GM23338 (cell line): ENCODE measurements around the gene KCNMA1.

ENCODE experiments used
- CREB1 ChIP-seq: fragments of 250-450 bp; sonication (Bioruptor Pico); IDR thresholded peaks from 2 replicates; pipeline ENCODE4 v1.5.0; 2020; ENCODE audit warnings: low read depth, mild to moderate bottlenecking, moderate library complexity
- EZH2 ChIP-seq: fragments of 200-600 bp; sonication (generic); IDR thresholded peaks from one replicate; pipeline ENCODE4 v1.8.0; 2017; ENCODE audit warnings: antibody characterized with exemption, mild to moderate bottlenecking, low read depth; ENCODE audit not compliant: unreplicated experiment
- EZH2phosphoT487 ChIP-seq: fragments of 200-600 bp; sonication (generic); IDR thresholded peaks from one replicate; pipeline ENCODE4 v1.8.1; 2018; ENCODE audit warnings: antibody characterized with exemption; ENCODE audit not compliant: unreplicated experiment
- POLR2AphosphoS5 ChIP-seq: IDR thresholded peaks from 2 replicates; pipeline ENCODE4 v1.6.1; 2016; ENCODE audit warnings: antibody characterized with exemption, low read depth
- STAT1 ChIP-seq: IDR thresholded peaks from one replicate; pipeline ENCODE4 v1.6.1; 2016; ENCODE audit warnings: antibody characterized with exemption; ENCODE audit not compliant: unreplicated experiment
- ZNF114 ChIP-seq: fragments of 250-450 bp; sonication (Bioruptor Pico); IDR thresholded peaks from 2 replicates; pipeline ENCODE4 v1.5.0; 2020; ENCODE audit warnings: mild to moderate bottlenecking, moderate library complexity
- ZNF331 ChIP-seq: fragments of 250-450 bp; sonication (Bioruptor Pico); IDR thresholded peaks from 2 replicates; pipeline ENCODE4 v1.5.0; 2020; ENCODE audit warnings: low read depth, mild to moderate bottlenecking, moderate library complexity
- TF ChIP-seq, protein P1 (sequence below), 2 experiments: fragments of 200-600 bp in 1 of 2; sonication (generic) in 1 of 2; conservative IDR thresholded peaks; 2 replicates each; pipeline versions ENCODE4 v1.5.1 to v1.6.1; 2016 to 2017; ENCODE audit warnings: antibody characterized with exemption in 2 of 2, low read depth in 2 of 2, mild to moderate bottlenecking in 2 of 2, moderate library complexity in 1 of 2
- TF ChIP-seq, protein P2 (sequence below): IDR thresholded peaks from one replicate; pipeline ENCODE4 v1.6.1; 2018; ENCODE audit warnings: antibody characterized with exemption; ENCODE audit not compliant: unreplicated experiment
- TF ChIP-seq, protein P3 (sequence below): fragments of 250-450 bp; sonication (Bioruptor Pico); IDR thresholded peaks from 2 replicates; pipeline ENCODE4 v1.5.0; 2020; ENCODE audit warnings: mild to moderate bottlenecking, moderate library complexity
- TF ChIP-seq, protein P4 (sequence below): IDR thresholded peaks from 2 replicates; pipeline ENCODE4 v1.6.1; 2016; ENCODE audit warnings: antibody characterized with exemption

DNA sequence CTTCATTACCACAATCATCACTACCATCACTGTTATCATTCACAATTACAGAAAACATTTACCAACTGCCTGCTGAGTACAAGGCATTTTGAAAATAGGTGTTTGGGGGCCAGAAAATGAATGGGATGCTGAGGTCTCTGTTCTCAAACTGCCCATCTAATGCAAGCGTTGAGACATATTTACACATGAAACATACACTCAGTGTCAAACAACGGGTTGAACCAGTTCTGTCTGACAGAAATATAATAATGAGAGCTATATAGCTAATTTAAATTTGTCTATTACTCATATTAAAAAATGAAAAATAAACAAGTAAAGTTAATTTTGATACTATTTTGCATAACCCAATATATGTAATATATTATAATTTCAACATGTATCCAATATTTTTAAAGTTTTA, 303.1 kb downstream of the KCNMA1 start:
- TF ChIP-seq, protein P1, sequence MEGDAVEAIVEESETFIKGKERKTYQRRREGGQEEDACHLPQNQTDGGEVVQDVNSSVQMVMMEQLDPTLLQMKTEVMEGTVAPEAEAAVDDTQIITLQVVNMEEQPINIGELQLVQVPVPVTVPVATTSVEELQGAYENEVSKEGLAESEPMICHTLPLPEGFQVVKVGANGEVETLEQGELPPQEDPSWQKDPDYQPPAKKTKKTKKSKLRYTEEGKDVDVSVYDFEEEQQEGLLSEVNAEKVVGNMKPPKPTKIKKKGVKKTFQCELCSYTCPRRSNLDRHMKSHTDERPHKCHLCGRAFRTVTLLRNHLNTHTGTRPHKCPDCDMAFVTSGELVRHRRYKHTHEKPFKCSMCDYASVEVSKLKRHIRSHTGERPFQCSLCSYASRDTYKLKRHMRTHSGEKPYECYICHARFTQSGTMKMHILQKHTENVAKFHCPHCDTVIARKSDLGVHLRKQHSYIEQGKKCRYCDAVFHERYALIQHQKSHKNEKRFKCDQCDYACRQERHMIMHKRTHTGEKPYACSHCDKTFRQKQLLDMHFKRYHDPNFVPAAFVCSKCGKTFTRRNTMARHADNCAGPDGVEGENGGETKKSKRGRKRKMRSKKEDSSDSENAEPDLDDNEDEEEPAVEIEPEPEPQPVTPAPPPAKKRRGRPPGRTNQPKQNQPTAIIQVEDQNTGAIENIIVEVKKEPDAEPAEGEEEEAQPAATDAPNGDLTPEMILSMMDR (conservative IDR thresholded peaks at IDR 0.05; ENCODE audit: low read depth in 2 of 2), result no peak
- no peak for TF ChIP-seq EZH2phosphoT487
- TF ChIP-seq STAT1, result no peak
- TF ChIP-seq POLR2AphosphoS5, result no peak
- no peak for TF ChIP-seq ZNF114 (CRISPR knock-in tag)
- no peak for TF ChIP-seq CREB1 (CRISPR knock-in tag)
- TF ChIP-seq, protein P2, sequence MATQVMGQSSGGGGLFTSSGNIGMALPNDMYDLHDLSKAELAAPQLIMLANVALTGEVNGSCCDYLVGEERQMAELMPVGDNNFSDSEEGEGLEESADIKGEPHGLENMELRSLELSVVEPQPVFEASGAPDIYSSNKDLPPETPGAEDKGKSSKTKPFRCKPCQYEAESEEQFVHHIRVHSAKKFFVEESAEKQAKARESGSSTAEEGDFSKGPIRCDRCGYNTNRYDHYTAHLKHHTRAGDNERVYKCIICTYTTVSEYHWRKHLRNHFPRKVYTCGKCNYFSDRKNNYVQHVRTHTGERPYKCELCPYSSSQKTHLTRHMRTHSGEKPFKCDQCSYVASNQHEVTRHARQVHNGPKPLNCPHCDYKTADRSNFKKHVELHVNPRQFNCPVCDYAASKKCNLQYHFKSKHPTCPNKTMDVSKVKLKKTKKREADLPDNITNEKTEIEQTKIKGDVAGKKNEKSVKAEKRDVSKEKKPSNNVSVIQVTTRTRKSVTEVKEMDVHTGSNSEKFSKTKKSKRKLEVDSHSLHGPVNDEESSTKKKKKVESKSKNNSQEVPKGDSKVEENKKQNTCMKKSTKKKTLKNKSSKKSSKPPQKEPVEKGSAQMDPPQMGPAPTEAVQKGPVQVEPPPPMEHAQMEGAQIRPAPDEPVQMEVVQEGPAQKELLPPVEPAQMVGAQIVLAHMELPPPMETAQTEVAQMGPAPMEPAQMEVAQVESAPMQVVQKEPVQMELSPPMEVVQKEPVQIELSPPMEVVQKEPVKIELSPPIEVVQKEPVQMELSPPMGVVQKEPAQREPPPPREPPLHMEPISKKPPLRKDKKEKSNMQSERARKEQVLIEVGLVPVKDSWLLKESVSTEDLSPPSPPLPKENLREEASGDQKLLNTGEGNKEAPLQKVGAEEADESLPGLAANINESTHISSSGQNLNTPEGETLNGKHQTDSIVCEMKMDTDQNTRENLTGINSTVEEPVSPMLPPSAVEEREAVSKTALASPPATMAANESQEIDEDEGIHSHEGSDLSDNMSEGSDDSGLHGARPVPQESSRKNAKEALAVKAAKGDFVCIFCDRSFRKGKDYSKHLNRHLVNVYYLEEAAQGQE, result no peak
- TF ChIP-seq, protein P3, sequence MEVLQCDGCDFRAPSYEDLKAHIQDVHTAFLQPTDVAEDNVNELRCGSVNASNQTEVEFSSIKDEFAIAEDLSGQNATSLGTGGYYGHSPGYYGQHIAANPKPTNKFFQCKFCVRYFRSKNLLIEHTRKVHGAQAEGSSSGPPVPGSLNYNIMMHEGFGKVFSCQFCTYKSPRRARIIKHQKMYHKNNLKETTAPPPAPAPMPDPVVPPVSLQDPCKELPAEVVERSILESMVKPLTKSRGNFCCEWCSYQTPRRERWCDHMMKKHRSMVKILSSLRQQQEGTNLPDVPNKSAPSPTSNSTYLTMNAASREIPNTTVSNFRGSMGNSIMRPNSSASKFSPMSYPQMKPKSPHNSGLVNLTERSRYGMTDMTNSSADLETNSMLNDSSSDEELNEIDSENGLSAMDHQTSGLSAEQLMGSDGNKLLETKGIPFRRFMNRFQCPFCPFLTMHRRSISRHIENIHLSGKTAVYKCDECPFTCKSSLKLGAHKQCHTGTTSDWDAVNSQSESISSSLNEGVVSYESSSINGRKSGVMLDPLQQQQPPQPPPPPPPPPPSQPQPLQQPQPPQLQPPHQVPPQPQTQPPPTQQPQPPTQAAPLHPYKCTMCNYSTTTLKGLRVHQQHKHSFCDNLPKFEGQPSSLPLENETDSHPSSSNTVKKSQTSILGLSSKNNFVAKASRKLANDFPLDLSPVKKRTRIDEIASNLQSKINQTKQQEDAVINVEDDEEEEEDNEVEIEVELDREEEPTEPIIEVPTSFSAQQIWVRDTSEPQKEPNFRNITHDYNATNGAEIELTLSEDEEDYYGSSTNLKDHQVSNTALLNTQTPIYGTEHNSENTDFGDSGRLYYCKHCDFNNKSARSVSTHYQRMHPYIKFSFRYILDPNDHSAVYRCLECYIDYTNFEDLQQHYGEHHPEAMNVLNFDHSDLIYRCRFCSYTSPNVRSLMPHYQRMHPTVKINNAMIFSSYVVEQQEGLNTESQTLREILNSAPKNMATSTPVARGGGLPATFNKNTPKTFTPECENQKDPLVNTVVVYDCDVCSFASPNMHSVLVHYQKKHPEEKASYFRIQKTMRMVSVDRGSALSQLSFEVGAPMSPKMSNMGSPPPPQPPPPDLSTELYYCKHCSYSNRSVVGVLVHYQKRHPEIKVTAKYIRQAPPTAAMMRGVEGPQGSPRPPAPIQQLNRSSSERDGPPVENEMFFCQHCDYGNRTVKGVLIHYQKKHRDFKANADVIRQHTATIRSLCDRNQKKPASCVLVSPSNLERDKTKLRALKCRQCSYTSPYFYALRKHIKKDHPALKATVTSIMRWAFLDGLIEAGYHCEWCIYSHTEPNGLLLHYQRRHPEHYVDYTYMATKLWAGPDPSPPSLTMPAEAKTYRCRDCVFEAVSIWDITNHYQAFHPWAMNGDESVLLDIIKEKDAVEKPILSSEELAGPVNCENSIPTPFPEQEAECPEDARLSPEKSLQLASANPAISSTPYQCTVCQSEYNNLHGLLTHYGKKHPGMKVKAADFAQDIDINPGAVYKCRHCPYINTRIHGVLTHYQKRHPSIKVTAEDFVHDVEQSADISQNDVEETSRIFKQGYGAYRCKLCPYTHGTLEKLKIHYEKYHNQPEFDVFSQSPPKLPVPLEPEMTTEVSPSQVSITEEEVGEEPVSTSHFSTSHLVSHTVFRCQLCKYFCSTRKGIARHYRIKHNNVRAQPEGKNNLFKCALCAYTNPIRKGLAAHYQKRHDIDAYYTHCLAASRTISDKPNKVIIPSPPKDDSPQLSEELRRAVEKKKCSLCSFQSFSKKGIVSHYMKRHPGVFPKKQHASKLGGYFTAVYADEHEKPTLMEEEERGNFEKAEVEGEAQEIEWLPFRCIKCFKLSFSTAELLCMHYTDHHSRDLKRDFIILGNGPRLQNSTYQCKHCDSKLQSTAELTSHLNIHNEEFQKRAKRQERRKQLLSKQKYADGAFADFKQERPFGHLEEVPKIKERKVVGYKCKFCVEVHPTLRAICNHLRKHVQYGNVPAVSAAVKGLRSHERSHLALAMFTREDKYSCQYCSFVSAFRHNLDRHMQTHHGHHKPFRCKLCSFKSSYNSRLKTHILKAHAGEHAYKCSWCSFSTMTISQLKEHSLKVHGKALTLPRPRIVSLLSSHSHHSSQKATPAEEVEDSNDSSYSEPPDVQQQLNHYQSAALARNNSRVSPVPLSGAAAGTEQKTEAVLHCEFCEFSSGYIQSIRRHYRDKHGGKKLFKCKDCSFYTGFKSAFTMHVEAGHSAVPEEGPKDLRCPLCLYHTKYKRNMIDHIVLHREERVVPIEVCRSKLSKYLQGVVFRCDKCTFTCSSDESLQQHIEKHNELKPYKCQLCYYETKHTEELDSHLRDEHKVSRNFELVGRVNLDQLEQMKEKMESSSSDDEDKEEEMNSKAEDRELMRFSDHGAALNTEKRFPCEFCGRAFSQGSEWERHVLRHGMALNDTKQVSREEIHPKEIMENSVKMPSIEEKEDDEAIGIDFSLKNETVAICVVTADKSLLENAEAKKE (CRISPR knock-in tag), result no peak
- no peak for TF ChIP-seq EZH2
- TF ChIP-seq, protein P4, sequence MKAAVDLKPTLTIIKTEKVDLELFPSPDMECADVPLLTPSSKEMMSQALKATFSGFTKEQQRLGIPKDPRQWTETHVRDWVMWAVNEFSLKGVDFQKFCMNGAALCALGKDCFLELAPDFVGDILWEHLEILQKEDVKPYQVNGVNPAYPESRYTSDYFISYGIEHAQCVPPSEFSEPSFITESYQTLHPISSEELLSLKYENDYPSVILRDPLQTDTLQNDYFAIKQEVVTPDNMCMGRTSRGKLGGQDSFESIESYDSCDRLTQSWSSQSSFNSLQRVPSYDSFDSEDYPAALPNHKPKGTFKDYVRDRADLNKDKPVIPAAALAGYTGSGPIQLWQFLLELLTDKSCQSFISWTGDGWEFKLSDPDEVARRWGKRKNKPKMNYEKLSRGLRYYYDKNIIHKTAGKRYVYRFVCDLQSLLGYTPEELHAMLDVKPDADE, result no peak
- no peak for TF ChIP-seq ZNF331 (CRISPR knock-in tag)
